ENCODE results near the gene TFAP2B. TPM values are rescaled to one million over a fixed set of nuclear protein-coding genes. Genes with fewer than 3 reads are reported as not detected.

TFAP2B gene
- total RNA-seq, 1 experiment from 2014 or later = 0.56 TPM

GRCh38 chr6:50822078-50822476 is 3.4 kb downstream of the TFAP2B start:
- H3K4me1 ChIP-seq (ENCODE audit: insufficient read depth, low read length, poor library complexity, severe bottlenecking) = peaks cover 39% of the 10 kb centered on the region
- CTCF ChIA-PET = no interaction called here

DNA sequence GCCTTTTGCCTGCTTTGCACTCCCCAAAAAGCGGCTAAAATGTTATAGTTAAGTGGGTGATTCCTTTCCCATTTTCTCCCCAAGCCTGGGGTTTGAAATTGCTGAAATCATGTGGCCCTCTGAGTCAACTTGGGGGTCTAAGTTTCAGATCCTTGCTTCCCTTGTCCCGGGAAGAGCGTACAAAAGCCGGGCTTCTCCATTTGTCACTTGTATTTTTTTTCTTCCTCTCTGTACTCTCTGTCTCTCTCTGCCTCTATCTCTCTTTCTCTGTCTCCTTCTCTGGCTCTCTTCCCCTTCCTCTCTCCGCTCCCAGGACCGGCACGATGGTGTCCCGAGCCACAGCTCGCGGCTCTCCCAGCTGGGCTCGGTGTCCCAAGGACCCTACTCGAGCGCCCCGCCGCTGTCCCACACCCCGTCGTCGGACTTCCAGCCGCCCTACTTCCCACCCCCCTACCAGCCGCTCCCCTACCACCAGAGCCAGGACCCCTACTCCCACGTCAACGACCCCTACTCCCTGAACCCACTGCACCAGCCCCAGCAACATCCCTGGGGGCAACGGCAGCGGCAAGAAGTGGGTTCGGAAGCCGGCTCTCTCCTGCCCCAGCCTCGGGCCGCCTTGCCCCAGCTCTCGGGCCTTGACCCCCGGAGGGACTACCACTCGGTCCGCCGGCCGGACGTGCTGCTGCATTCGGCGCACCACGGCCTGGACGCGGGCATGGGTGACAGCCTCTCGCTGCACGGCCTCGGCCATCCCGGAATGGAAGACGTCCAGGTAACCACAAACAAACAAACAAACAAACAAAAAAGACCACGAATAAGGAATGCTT is 4.6 kb downstream of the TFAP2B start:
- POLR2A ChIA-PET (ENCODE audit: low non-redundant PET) = no interaction called here
- no peak for DNase-seq (ENCODE audit: low spot score)
- no peak for TF ChIP-seq EZH2 (IDR thresholded peaks at IDR 0.05; ENCODE audit: borderline replicate concordance, low read depth, low read length, poor library complexity, severe bottlenecking)
- TF ChIP-seq, protein P1, sequence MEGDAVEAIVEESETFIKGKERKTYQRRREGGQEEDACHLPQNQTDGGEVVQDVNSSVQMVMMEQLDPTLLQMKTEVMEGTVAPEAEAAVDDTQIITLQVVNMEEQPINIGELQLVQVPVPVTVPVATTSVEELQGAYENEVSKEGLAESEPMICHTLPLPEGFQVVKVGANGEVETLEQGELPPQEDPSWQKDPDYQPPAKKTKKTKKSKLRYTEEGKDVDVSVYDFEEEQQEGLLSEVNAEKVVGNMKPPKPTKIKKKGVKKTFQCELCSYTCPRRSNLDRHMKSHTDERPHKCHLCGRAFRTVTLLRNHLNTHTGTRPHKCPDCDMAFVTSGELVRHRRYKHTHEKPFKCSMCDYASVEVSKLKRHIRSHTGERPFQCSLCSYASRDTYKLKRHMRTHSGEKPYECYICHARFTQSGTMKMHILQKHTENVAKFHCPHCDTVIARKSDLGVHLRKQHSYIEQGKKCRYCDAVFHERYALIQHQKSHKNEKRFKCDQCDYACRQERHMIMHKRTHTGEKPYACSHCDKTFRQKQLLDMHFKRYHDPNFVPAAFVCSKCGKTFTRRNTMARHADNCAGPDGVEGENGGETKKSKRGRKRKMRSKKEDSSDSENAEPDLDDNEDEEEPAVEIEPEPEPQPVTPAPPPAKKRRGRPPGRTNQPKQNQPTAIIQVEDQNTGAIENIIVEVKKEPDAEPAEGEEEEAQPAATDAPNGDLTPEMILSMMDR (conservative IDR thresholded peaks at IDR 0.05; ENCODE audit: low read depth, low read length) = no peak
- Histone ChIP-seq H3K9me3 (ENCODE audit: low read depth, low read length, poor library complexity, severe bottlenecking) (no peaks in the 10 kb centered on the region), H3K4me1 (ENCODE audit: insufficient read depth, low read length, poor library complexity, severe bottlenecking) (peaks cover 47% of the 10 kb centered on the region), H3K27me3 (replicated peaks; ENCODE audit: insufficient read depth, low read depth, low read length, poor library complexity) (peaks cover 80% of the 10 kb centered on the region), H3K27ac (ENCODE audit: low read depth, low read length, poor library complexity, severe bottlenecking) (no peak overlapping the region), H3K36me3 (ENCODE audit: insufficient read depth, low read length, poor library complexity, severe bottlenecking) (no peaks in the 10 kb centered on the region), H3K4me3 (ENCODE audit: low read depth, low read length, poor library complexity, severe bottlenecking) (no peak overlapping the region)
- BruUV-seq (replicated peaks) = no TSS peak
- intact Hi-C loops (cut with micrococcal nuclease; ENCODE audit: unreplicated experiment) = no loop called here
- CTCF ChIA-PET = no interaction called here

More at GRCh38 chr6:50822078-50822476, 3.4 kb downstream of the TFAP2B start:
- Histone ChIP-seq H3K9me3 (ENCODE audit: low read depth, low read length, poor library complexity, severe bottlenecking) (no peaks in the 10 kb centered on the region), H3K27ac (ENCODE audit: low read depth, low read length, poor library complexity, severe bottlenecking) (no peak overlapping the region), H3K36me3 (ENCODE audit: insufficient read depth, low read length, poor library complexity, severe bottlenecking) (no peaks in the 10 kb centered on the region), H3K27me3 (replicated peaks; ENCODE audit: insufficient read depth, low read depth, low read length, poor library complexity) (peaks cover 81% of the 10 kb centered on the region), H3K4me3 (ENCODE audit: low read depth, low read length, poor library complexity, severe bottlenecking) (peak overlapping the region; percentile 36)
- TF ChIP-seq, protein P1 (conservative IDR thresholded peaks at IDR 0.05; ENCODE audit: low read depth, low read length) = no peak
- no peak for TF ChIP-seq EZH2 (IDR thresholded peaks at IDR 0.05; ENCODE audit: borderline replicate concordance, low read depth, low read length, poor library complexity, severe bottlenecking)
- POLR2A ChIA-PET (ENCODE audit: low non-redundant PET) = interaction anchor here (0.6 kb wide), 1 partner anchor 9 kb away, joined by 3 read pairs; no protein-coding TSS in a partner anchor
- intact Hi-C loops (cut with micrococcal nuclease; ENCODE audit: unreplicated experiment) = no loop called here
- peak; percentile 52 for DNase-seq (ENCODE audit: low spot score)
- BruUV-seq (replicated peaks) = no TSS peak

- H3K9me3 ChIP-seq (ENCODE audit: low read depth, low read length, poor library complexity, severe bottlenecking) = no peaks in the 10 kb centered on the region
- no peak overlapping the region for H3K27ac ChIP-seq (ENCODE audit: low read depth, low read length, poor library complexity, severe bottlenecking)
- no peaks in the 10 kb centered on the region for H3K36me3 ChIP-seq (ENCODE audit: insufficient read depth, low read length, poor library complexity, severe bottlenecking)
- TF ChIP-seq EZH2 (IDR thresholded peaks at IDR 0.05; ENCODE audit: borderline replicate concordance, low read depth, low read length, poor library complexity, severe bottlenecking) = no peak
- TF ChIP-seq, protein P1 (conservative IDR thresholded peaks at IDR 0.05; ENCODE audit: low read depth, low read length) = no peak
- BruUV-seq (replicated peaks) = no TSS peak
- ChIA-PET POLR2A (ENCODE audit: low non-redundant PET) (no interaction called here), CTCF (no interaction called here)
- no peak overlapping the region for H3K4me3 ChIP-seq (ENCODE audit: low read depth, low read length, poor library complexity, severe bottlenecking)
- H3K27me3 ChIP-seq (replicated peaks; ENCODE audit: insufficient read depth, low read depth, low read length, poor library complexity) = peaks cover 78% of the 10 kb centered on the region
- intact Hi-C loops (cut with micrococcal nuclease; ENCODE audit: unreplicated experiment) = no loop called here
- no peak for DNase-seq (ENCODE audit: low spot score)
- H3K4me1 ChIP-seq (ENCODE audit: insufficient read depth, low read length, poor library complexity, severe bottlenecking) = peaks cover 53% of the 10 kb centered on the region
Observed at GRCh38 chr6:50824552-50824951, 5.9 kb downstream of the TFAP2B start.

Measured in A673 (cell line).